HG02678 (cell line): ENCODE data around the gene CBLN3.

Source experiments
- ATAC-seq: cut with Tn5 transposase; IDR thresholded peaks from one replicate; pipeline ENCODE4 v1.9.1; 2021; ENCODE audit warnings: mild to moderate bottlenecking, moderate library complexity; ENCODE audit not compliant: unreplicated experiment

Gene CBLN3

GRCh38 chr14:24385524-24385923 is 43.9 kb downstream of the CBLN3 start:
- no peak for ATAC-seq

DNA sequence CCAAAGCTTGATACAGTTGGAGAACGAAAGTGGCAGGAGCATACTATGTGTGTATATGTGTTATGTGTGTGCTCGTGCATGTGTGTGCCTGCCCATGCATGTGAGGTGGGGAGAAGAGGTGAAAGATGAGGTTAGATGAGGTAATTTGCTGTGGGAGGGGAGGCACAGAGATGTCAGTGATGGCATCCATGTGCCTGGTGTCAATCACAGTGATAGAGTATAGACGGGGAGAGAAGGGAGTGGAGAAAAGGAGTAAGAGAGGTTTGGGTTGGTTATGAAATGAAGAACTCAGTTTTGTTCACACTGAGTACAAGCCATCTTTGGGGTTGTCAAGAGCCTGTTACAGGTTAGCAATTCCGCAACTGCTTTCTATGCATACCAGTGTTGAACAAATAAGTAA is 45.3 kb downstream of the CBLN3 start:
- ATAC-seq: no peak

DNA sequence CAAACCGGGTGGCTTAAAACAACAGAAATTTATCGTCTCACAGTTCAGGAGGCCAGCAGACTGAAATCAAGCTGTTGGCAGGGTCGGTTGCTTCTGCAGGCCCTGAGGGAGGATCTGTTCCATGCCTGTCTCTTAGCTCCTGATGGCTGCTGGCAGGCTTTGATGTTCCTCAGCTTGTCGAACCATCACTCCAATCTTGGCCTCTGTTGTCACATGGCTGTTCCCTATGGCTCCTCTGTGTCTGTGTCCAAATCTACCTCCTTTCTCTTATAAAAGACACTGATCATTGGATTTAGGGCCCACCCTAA is 47.5 kb downstream of the CBLN3 start:
- no peak for ATAC-seq

DNA sequence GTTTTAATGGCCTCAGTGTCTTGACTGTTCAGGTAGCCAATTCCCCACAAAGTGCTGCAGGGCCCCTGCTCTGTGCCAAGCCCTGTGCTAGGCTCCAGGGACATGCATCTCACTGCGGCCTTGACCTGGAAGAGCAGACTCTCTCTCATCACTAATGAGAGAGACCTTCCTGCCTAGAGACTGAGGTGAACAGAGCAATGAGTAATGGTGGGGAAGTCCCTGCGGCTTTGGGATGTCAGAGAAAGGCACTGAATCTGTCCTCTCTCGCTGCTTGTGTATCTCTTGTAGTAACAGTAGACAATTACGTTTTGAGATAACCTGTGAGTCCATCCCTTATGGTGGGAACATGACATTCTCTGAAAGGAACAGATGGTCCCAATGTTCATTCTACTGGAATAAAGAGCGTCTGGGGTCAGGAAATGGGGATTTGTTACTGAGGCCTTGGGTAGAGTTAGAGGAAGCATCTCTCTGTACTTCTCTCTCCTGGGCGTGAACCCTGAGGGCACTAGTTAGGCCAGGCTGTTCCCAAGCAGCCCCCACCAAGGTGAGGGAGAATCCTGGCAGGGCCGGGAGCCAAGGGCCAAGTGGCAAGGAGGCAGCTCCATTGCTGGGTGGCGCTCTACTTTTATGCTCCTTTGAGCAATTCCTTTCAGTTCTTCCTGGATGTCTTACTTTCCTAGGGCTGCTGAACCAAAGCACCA is 48.0 kb downstream of the CBLN3 start:
- no peak for ATAC-seq

- ATAC-seq: no peak
These were observed 49.3 kb downstream of the CBLN3 start for GRCh38 chr14:24379907-24380730.

- ATAC-seq: no peak
These were observed 50.2 kb downstream of the CBLN3 start for GRCh38 chr14:24378981-24379906.

DNA sequence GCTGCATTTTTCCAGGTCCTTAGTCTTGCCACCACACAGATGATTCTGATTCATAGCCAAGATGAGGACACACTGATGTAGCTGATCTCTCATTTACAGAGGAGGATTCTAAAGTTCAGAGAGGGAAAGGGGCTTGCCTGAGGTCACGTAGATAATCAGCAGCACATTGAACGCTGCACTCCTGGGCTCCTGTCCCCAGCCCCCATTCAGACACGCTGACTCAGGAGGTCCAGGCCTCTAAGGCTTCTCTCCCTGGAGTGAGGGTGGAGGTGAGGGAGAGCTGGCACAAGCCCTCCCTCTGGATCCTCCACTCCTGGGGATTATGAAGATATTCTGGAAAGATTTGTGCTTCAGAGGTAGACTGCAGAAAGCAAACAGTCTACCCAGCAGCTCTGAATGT is 51.1 kb downstream of the CBLN3 start:
- no peak for ATAC-seq

- no peak for ATAC-seq
These were observed 51.8 kb downstream of the CBLN3 start for GRCh38 chr14:24377657-24378056.

- no peak for ATAC-seq
These were observed 52.3 kb downstream of the CBLN3 start for GRCh38 chr14:24377126-24377525.
